OCI-LY7 (cell line): ENCODE results near the gene DUSP19.

Source experiments
- CTCF ChIP-seq: fragments of 200-600 bp; sonication (generic); conservative IDR thresholded peaks from 2 replicates; pipeline ENCODE4 v1.5.1; 2014; ENCODE audit warnings: mild to moderate bottlenecking, antibody characterized with exemption, low read length, moderate library complexity, mixed read lengths
- EZH2phosphoT487 ChIP-seq: fragments of 200-600 bp; sonication (generic); IDR thresholded peaks from 2 replicates; pipeline ENCODE4 v1.6.1; 2018; ENCODE audit warnings: low read depth, borderline replicate concordance, mild to moderate bottlenecking, mixed run types, antibody characterized with exemption, low read length, moderate library complexity, mixed read lengths

GRCh38 chr2:183148955-183149354 is 70.4 kb downstream of the DUSP19 start:
- no peak for TF ChIP-seq CTCF
- TF ChIP-seq EZH2phosphoT487, result no peak
